AG09309 (cell line): ENCODE measurements around the gene HAND1.

Source experiments
- DNase-seq: peaks from one replicate; pipeline ENCODE4 v3.0.0-alpha.2; 2010; ENCODE audit warnings: low read depth
- H3K4me3 ChIP-seq: 2 replicates; pipeline ENCODE4 v1.5.1; 2011; ENCODE audit warnings: mild to moderate bottlenecking, low read depth, low read length, moderate library complexity; ENCODE audit not compliant: control insufficient read depth
- CTCF ChIP-seq: IDR thresholded peaks from 2 replicates; pipeline ENCODE4 v1.5.1; 2011; ENCODE audit warnings: mild to moderate bottlenecking, low read depth, low read length, inconsistent platforms; ENCODE audit not compliant: insufficient read depth, control insufficient read depth; ENCODE audit errors: missing control alignments

HAND1 gene

GRCh38 chr5:154470947-154471870 is 6.8 kb downstream of the HAND1 start:
- no peak overlapping the region for H3K4me3 ChIP-seq
- no peak for DNase-seq
- TF ChIP-seq CTCF, result no peak

DNA sequence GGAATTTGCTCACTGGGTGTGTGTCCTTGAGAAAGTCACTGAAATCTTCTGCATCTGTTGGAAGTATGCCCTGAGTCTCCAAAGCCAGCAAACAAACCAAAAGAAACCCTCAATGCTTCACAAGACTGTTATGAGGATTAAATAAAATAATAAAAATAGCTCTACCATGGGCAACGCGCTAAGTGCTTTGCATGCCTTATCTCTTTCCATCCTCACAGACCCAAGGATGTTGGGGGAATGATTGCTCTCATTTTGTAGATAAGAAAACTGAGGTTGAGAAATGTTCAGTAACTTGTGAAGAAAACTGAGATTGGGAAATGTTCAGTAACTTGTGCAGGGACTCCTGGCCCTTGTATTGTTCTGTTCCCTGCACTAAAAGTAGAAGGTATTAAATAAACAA is 7.9 kb downstream of the HAND1 start:
- no peak for TF ChIP-seq CTCF
- no peak for DNase-seq
- H3K4me3 ChIP-seq, result no peak overlapping the region

GRCh38 chr5:154467655-154468354 is 10.2 kb downstream of the HAND1 start:
- H3K4me3 ChIP-seq, result no peak overlapping the region
- peak; percentile 34 for DNase-seq
- peak; percentile 91 for TF ChIP-seq CTCF

GRCh38 chr5:154466671-154467070 is 11.4 kb downstream of the HAND1 start:
- TF ChIP-seq CTCF, result no peak
- no peak overlapping the region for H3K4me3 ChIP-seq
- no peak for DNase-seq

- no peak for TF ChIP-seq CTCF
- DNase-seq, result no peak
- no peak overlapping the region for H3K4me3 ChIP-seq
Observed at GRCh38 chr5:154466147-154466546, 11.9 kb downstream of the HAND1 start.

DNA sequence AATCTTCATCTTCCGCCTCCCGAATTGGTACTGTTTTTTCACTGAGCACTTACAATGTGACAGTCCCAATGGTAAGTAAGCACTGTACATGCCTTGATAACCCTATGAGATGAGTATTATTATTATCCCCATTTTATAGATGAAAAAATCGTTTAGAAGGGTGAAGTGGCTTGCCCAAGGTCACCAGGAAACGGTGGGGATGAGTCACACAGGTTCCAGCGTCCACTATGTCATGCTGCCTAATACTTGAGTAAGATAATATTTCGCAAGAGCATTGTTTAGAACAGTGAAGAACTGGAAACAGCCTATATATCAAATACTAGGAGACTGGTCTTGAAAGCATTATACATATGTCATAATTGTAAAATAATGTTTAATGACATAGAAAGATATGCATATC is 12.9 kb downstream of the HAND1 start:
- peak; percentile 24 for DNase-seq
- H3K4me3 ChIP-seq, result no peak overlapping the region

More for the DNA sequence above, 12.9 kb downstream of the HAND1 start:
- no peak for TF ChIP-seq CTCF
